Adipose tissue (tissue), 3 donors: Measurements from ENCODE around the gene GNAL. TPM values are rescaled to one million over a fixed set of nuclear protein-coding genes. Genes with fewer than 3 reads are reported as not detected.
"Not testable (repeated sequence)": the region's sequence is repeated elsewhere in the genome, so short reads cannot be mapped to it uniquely, and the experiment has no call there.

ENCODE experiments used
- H3K27ac ChIP-seq: one replicate; pipeline ENCODE4 v1.5.1; 2013; ENCODE audit warnings: low read depth, low read length
- WGBS, 3 donors: extraction: QIAGEN DNeasy Blood & Tissue Kit; methylation state at CpG; one replicate each; pipeline ENCODE4 v1.1.7; 2013; 5-methylcytosine and 5-hydroxymethylcytosine counted together
- polyA plus RNA-seq, 3 donors: library from polyadenylated mRNA; stranded (reverse); fragments of 200-250 nt; gene quantifications; one replicate each; pipeline ENCODE4 v1.2.3, GENCODE V29; 2013
- donor health status: healthy with polysubstance abuse.
- donor health status: Bipolar disorder and iron deficiency.
- donor health status: healthy.

Gene GNAL
- polyA plus RNA-seq, 3 donors = 1.2 to 2.7 (median 2.4) TPM

GRCh38 chr18:11873670-11874340, 184.7 kb downstream of the GNAL start:
- 79 to 86% (median 82%) methylated on average over 15 of the region's 15 CpGs for WGBS, 3 donors
- no peak overlapping the region for H3K27ac ChIP-seq

DNA sequence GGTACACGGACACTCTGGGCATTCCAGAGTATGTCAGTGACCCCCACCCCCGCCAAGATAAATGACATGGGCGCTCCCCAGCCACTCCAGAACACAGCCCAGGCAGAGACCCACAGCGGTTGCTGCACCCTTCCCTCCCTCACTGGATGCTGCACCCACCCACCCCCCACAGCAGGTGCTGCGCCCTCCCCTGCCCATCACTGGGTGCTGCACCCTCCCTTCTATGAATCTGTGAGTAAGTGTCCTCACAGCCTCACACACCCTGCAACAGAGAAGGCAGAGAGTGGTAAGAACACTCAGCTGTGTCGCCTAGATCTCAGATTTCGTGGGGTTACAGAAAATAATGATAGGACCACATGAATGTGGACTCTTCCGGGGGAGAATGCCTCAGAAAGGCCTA, 185.6 kb downstream of the GNAL start:
- 80 to 91% (median 89%) methylated on average over 8 of the region's 8 CpGs for WGBS, 3 donors
- no peak overlapping the region for H3K27ac ChIP-seq

DNA sequence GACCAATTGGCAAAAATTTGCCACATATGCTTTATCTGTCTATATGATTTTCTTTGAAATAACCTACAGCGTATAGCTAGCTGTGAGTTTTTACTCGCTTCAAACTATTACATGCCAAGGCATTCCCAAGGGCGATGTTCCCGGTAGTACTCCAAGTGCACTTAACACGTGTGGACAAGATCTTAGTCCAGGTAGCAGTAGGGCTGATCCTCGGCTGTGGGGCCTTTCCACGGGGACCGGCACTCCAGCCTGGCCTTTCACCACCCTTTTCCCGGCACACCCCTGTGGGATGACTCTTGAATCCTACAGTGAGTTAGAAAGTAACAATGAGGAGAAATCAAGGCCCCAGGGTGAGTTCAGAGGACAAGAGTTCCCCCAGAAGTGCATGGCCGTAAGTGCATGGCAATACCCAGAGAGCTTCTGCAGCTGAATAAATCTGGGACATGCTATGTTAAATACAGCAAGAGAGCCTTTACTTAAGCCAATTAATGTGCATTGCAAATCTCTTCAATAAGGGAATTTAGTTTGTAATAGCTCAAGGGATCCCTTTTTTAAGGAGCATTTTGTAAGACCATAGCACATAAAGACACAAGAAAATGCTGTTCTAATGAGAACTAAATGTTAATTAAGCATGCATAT, 188.6 kb downstream of the GNAL start:
- no peak overlapping the region for H3K27ac ChIP-seq
- 90 to 93% (median 90%) methylated on average over 10 of the region's 10 CpGs for WGBS, 3 donors

DNA sequence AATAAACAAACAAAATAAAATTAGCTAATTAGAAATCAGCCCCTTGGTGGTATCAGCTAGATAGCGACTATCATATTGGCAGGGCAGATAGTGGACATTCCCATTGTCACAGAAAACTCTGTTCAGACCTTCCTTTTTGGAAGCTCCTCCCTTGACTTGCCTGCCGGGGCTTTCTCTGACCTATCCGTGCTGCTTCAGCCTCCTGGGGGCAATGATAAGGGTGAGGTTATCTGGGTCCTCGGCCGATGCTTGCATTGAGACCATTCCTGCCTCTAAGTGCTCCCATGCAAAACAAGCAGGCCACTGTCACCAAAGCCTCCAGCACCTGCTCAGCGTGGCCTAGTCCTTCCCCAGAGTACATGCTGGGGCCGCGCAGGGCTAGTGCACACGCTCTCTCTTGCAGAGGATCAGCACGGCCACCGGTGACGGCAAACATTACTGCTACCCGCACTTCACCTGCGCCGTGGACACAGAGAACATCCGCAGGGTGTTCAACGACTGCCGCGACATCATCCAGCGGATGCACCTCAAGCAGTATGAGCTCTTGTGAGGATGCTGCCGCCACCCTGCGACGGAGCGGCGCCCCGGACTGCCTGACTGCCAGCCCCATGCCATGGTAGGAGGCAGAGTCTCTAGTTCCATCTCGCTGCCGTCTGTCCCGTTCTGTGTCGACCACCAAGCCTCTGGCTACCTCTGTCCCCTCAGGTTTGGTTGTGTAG, 191.7 kb downstream of the GNAL start:
- no peak overlapping the region for H3K27ac ChIP-seq
- WGBS, 3 donors = 89 to 94% (median 94%) methylated on average over 30 of the region's 30 CpGs

GRCh38 chr18:11882636-11883035, 193.6 kb downstream of the GNAL start:
- H3K27ac ChIP-seq = no peak overlapping the region
- whole genome bisulfite sequencing, 3 donors = 44 to 73% (median 60%) methylated on average over 4 of the region's 4 CpGs

- 43 to 82% (median 61%) methylated on average over 1 of the region's 1 CpG for WGBS, 3 donors
- no peak overlapping the region for H3K27ac ChIP-seq
Measured at GRCh38 chr18:11883153-11883552, 194.1 kb downstream of the GNAL start.

DNA sequence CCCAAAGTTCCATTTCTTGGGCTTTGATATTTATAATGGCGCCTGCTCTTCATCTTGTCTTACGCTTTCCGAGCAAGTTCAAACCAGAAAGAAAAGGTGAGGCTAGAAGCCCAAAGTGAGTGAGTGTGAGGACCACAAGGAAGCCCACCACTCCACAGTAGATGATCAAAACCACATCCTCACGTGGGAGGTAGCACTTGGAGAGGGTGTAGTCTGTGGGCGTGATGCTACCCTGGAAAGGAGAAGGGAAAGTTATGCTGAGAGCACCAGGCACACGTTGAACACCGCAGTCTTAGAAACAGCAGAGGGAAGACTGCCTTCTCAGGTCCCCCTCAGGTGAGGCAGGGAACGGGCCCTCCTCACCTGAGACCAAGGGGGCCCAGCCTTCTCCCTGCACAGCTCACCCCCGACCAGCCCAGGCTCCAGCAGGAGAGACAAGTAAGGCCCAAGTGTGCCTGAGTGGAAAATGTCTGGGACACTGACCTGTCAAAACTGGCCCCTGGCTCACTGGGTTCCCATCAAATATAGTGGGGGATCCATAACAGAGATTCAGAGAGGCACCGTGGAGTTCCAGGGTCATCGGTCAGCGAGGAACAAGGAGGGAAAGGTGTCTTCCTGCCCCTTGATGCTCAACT, 195.4 kb downstream of the GNAL start:
- H3K27ac ChIP-seq = no peak overlapping the region
- 86 to 95% (median 91%) methylated on average over 12 of the region's 12 CpGs for WGBS, 3 donors

GRCh38 chr18:11885278-11885947, 196.3 kb downstream of the GNAL start:
- no peak overlapping the region for H3K27ac ChIP-seq
- WGBS, 3 donors = 82 to 87% (median 83%) methylated on average over 22 of the region's 22 CpGs

- WGBS, 3 donors = 86 to 90% (median 88%) methylated on average over 19 of the region's 19 CpGs
- no peak overlapping the region for H3K27ac ChIP-seq
Measured at GRCh38 chr18:11886577-11887110, 197.6 kb downstream of the GNAL start.

GRCh38 chr18:11887328-11888128, 198.5 kb downstream of the GNAL start:
- WGBS, 3 donors = 60 to 84% (median 81%) methylated on average over 8 of the region's 8 CpGs
- no peak overlapping the region for H3K27ac ChIP-seq

GRCh38 chr18:11888726-11889125, 199.7 kb downstream of the GNAL start:
- H3K27ac ChIP-seq = no peak overlapping the region

DNA sequence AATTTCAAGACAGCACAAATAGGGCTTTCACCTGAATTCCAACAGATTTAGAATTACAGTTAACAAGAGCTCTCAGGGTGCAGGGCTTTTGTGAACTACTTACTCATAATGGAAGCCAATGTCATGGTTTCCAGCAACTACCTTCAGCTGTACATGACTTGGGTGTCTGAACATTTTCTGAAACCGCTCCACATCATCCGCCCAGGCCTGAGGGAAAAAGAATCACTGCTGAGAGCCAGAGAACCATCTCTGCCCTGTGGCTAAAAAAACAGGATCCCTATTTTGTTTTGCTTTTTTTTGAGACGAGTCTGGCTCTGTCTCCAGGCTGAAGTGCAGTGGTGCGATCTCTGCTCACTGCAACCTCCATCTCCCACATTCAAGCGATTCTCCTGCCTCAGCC, 200.2 kb downstream of the GNAL start:
- no peak overlapping the region for H3K27ac ChIP-seq
- 97 to 100% (median 97%) methylated on average over 5 of the region's 5 CpGs for WGBS, 3 donors

More at GRCh38 chr18:11888726-11889125, 199.7 kb downstream of the GNAL start:
- WGBS, 3 donors = 95 to 97% (median 95%) methylated on average over 2 of the region's 2 CpGs

DNA sequence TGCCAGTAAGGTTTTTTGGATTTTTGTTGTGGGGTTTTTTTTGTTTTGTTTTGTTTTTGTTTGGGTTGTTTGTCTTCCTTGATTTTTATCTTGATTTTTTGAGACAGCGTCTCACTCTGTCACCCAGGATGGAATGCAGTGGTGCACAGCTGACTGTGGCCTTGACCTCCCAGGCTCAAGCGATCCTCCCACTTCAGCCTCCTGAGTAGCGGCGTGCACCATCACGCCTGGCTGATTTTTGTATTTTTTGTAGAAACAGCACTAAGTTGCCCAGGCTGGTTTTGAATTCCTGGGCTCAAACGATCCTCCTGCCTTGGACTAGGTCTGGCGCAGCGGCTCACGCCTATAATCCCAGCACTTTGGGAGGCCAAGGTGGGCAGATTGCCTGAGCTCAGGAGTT, 202.7 kb downstream of the GNAL start:
- no peak overlapping the region for H3K27ac ChIP-seq
- WGBS, 3 donors = 94 to 96% (median 96%) methylated on average over 9 of the region's 9 CpGs

- WGBS, 3 donors = 58 to 80% (median 67%) methylated on average over 7 of the region's 7 CpGs
- H3K27ac ChIP-seq = not testable (repeated sequence)
Measured at GRCh38 chr18:11892438-11892837, 203.4 kb downstream of the GNAL start.

GRCh38 chr18:11897781-11898180, 208.7 kb downstream of the GNAL start:
- WGBS, 3 donors = 95 to 100% (median 100%) methylated on average over 1 of the region's 1 CpG
- no peak overlapping the region for H3K27ac ChIP-seq

DNA sequence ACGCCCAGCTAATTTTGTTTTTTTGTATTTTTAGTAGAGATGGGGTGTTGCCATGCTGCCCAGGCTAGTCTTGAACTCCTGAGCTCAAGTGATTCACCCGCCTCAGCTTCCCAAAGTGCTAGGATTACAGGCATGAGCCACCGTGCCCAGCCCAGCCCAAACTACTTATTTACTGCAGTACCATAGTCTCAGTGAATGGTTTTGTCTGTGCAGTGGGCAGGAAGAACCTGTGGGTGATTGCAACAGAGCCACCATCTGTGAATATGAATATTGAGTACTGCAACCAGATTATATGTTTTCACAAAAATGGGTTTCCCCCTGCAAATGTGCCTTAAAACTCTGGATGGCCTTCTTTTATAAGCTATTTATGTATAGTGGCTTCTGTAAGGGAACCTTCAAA, 210.0 kb downstream of the GNAL start:
- no peak overlapping the region for H3K27ac ChIP-seq
- WGBS, 3 donors = 80 to 96% (median 82%) methylated on average over 3 of the region's 3 CpGs

- 81 to 88% (median 87%) methylated on average over 5 of the region's 5 CpGs for WGBS, 3 donors
- no peak overlapping the region for H3K27ac ChIP-seq
Measured at GRCh38 chr18:11901826-11902438, 212.9 kb downstream of the GNAL start.
